GM12891 (cell line): ENCODE measurements around the gene THSD4.
"Not testable (repeated sequence)": the region's sequence is repeated elsewhere in the genome, so short reads cannot be mapped to it uniquely, and the experiment has no call there.

Source experiments
- DNase-seq: peaks from one replicate; pipeline ENCODE4 v3.0.0; 2011; ENCODE audit warnings: low spot score; ENCODE audit not compliant: insufficient read length
- FAIRE-seq: peaks from 2 replicates; lab custom pipeline; 2011; peaks lifted over from hg19 to GRCh38; lab: Jason Lieb, UNC
- PAX5 ChIP-seq: IDR thresholded peaks from 2 replicates; pipeline ENCODE4 v1.6.1; 2011; ENCODE audit warnings: low read length, moderate library complexity, mild to moderate bottlenecking; ENCODE audit not compliant: insufficient read depth, severe bottlenecking
- POLR2A ChIP-seq: IDR thresholded peaks from 2 replicates; pipeline ENCODE4 v1.6.1; 2011; ENCODE audit warnings: low read depth, low read length, control low read depth
- POLR2AphosphoS5 ChIP-seq: IDR thresholded peaks from 2 replicates; pipeline ENCODE4 v1.6.1; 2011; ENCODE audit warnings: low read depth, low read length, control low read depth
- POU2F2 ChIP-seq: IDR thresholded peaks from 2 replicates; pipeline ENCODE4 v1.6.1; 2011; ENCODE audit warnings: low read depth, mild to moderate bottlenecking, control low read depth, low read length, moderate library complexity
- SPI1 ChIP-seq: IDR thresholded peaks from 2 replicates; pipeline ENCODE4 v1.6.1; 2011; ENCODE audit warnings: low read depth, low read length, control low read depth
- TAF1 ChIP-seq: IDR thresholded peaks from 2 replicates; pipeline ENCODE4 v1.6.1; 2011; ENCODE audit warnings: low read depth, low read length, control low read depth

Gene THSD4

DNA sequence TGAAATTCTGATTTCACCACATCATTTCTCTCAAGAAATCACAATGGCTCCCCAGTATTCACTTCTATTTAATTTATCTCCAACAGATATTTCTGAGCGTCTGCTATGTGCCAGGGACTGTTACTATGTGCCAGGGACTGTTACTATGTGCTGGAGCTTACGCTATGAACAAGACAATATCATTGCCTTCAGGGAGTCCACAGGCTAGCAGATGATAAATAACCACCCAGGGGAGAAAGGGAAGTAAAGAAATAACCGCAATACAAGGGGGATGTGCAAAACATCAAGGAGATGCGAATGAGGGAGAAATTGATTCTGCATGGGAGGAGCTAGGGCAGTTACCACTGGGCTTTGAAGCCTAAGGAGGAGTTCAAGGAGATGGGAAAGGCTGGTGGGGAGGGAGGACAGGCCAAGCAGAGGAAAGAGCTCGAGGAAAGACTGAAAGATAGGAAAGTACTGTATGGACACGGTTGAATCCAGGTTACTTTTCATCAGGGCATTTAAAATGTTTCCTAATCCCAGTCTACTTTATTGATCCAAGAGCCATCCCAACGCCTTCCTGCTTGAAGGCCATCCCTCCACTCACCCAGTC, 2.5 kb downstream of the THSD4 start:
- FAIRE-seq = no peak
- TF ChIP-seq SPI1 (no peak), POU2F2 (no peak), POLR2AphosphoS5 (no peak), TAF1 (no peak), POLR2A (no peak), PAX5 (no peak)
- DNase-seq = no peak

- no peak for FAIRE-seq
- no peak for DNase-seq
- TF ChIP-seq TAF1 (no peak), POLR2A (no peak), POLR2AphosphoS5 (no peak), POU2F2 (no peak), SPI1 (no peak), PAX5 (no peak)
Measured at GRCh38 chr15:71118345-71118744, 3.1 kb downstream of the THSD4 start.

GRCh38 chr15:71118881-71119632, 3.8 kb downstream of the THSD4 start:
- FAIRE-seq = no peak
- TF ChIP-seq TAF1 = no peak
- TF ChIP-seq POLR2AphosphoS5 = no peak
- TF ChIP-seq PAX5 = no peak
- TF ChIP-seq POU2F2 = no peak
- TF ChIP-seq SPI1 = no peak
- TF ChIP-seq POLR2A = no peak

DNA sequence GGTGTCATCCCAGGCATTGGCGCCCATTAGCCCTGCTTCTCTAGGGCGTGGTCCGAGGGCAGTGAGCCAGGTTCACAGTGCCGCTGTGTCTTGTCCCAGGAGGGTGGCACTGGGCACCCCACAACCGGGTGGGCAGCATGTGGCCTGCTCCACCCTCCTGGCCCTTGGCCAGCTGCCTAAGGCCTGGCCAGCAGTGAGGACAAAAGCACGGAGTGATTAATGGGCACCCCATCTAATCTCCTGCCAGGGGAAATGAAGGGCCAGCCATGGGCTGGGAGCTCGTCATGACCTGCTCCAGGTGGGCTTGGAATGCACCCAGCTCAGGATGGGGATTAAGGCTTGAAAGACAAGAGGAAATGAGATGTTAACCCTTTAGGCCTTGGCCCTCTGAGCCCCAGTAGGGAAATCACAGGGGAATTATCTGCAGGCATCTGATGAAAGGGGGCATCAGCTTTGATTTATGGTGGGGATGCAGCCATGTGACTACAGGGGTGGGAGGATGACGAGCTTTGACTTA, 5.2 kb downstream of the THSD4 start:
- DNase-seq = no peak
- TF ChIP-seq POLR2A (no peak), POLR2AphosphoS5 (no peak), PAX5 (no peak), POU2F2 (no peak), SPI1 (no peak), TAF1 (no peak)
- no peak for FAIRE-seq

More at GRCh38 chr15:71118881-71119632, 3.8 kb downstream of the THSD4 start:
- DNase-seq = no peak

- DNase-seq = no peak
- no peak for TF ChIP-seq PAX5
- TF ChIP-seq SPI1 = no peak
- no peak for TF ChIP-seq POU2F2
- TF ChIP-seq POLR2A = no peak
- no peak for TF ChIP-seq TAF1
- TF ChIP-seq POLR2AphosphoS5 = no peak
- FAIRE-seq = no peak
Measured at GRCh38 chr15:71121442-71121841, 6.2 kb downstream of the THSD4 start.

- TF ChIP-seq TAF1 (no peak), PAX5 (no peak), SPI1 (no peak), POLR2A (no peak), POU2F2 (no peak), POLR2AphosphoS5 (no peak)
- FAIRE-seq = no peak
- DNase-seq = no peak
Measured at GRCh38 chr15:71124937-71125790, 9.9 kb downstream of the THSD4 start.

DNA sequence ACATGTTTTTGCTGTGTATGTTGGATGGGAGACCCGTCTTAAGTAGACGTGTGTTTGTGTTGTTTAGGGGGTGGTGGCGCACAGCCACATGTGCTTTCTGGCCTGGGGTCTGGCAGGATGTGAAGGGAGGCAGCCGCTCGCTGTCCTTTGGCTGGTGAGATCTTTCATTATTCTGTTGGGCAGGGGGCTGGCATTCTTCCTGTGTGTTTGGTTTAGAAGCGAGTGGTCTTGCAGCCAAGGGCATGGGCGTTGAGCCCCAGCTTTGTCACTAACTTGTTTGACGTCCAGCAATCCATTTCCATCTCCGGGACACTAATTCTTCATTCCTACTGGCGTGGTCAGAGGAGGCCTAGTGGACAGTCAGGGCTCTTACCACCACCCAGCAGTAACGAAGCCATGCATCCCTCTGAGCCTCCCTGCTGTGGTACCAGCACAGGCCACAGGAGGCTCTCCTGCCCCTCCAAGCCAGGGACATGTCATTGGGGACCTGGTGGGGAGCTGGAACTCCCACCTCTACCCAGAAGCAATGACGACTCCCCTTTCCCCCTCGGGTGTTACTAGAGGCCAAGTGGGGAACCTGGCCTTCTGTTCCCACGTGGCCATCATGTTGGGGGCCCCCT, 10.7 kb downstream of the THSD4 start:
- DNase-seq (no peak), FAIRE-seq (no peak)
- no peak for TF ChIP-seq POU2F2
- TF ChIP-seq TAF1 = no peak
- no peak for TF ChIP-seq POLR2A
- TF ChIP-seq PAX5 = no peak
- no peak for TF ChIP-seq SPI1
- TF ChIP-seq POLR2AphosphoS5 = no peak

GRCh38 chr15:71127083-71127482, 11.8 kb downstream of the THSD4 start:
- FAIRE-seq (no peak), DNase-seq (no peak)
- TF ChIP-seq PAX5 (no peak), POLR2AphosphoS5 (no peak), TAF1 (no peak), POLR2A (no peak), SPI1 (no peak), POU2F2 (no peak)

- not testable (repeated sequence) for DNase-seq, FAIRE-seq
Measured at GRCh38 chr15:71128159-71128558, 12.9 kb downstream of the THSD4 start.
